HG02759 (cell line): Measurements from ENCODE around the gene SLC6A11.

Experiments
- ATAC-seq: cut with Tn5 transposase; IDR thresholded peaks from one replicate; pipeline ENCODE4 v1.9.1; 2021; ENCODE audit warnings: mild to moderate bottlenecking, moderate library complexity; ENCODE audit not compliant: unreplicated experiment

The SLC6A11 gene

GRCh38 chr3:10928407-10928960, 112.5 kb downstream of the SLC6A11 start:
- no peak for ATAC-seq

DNA sequence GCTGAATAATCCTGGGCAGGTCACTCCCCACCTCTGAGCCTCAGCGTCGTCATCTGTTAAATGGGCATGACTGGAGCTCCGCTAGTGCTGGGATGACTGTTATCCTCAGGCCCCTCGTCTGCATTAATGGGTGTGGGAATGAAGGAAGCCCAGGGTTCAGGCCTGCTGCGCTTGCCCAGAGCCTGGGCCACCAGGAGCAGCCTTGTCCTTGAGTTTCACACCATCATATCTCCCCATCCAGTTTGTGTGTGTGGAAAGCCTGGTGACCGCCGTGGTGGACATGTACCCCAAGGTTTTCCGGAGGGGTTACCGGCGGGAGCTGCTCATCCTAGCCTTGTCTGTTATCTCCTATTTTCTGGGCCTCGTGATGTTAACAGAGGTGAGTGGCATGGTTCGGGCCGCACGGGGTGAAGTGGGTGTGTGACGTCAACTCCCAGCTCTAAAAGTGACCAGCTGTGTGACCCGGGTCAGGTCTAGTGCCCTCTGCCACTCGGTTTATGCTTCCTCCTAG, 113.0 kb downstream of the SLC6A11 start:
- no peak for ATAC-seq

DNA sequence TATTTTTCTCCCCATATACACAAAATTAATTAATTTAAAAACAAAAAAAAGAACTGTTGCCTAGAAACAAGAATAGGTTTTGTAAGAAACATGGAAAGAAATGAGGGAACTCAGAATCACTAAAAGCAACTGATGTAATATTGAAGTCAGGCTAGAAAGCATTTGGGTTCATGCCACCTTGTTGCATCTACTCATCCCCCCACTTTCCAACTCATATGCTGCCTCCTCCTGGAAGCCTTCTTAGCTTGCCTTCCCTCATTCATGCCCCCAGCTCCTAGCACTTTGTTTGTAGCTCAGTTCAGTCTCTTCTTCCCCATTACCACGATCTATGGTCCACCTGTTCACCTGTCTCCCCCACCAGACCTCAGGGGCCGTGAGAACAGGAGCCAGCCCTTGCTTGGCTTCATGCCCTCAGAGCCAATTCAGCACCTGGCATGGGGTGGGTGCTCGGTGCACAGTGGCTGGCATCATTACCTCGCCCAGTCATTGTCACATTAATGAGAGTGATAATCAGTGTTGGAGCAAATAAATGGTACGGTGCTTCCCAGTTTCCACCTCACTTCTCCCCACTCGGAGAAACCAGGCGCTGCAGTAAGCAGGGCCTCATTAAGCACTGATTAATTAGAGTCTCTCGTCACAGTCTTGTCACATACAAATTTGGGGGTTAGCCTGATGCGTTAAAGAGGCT, 114.1 kb downstream of the SLC6A11 start:
- ATAC-seq: no peak

- no peak for ATAC-seq
These were observed 114.6 kb downstream of the SLC6A11 start for GRCh38 chr3:10930666-10931040.

GRCh38 chr3:10932596-10932995, 116.6 kb downstream of the SLC6A11 start:
- ATAC-seq: no peak

DNA sequence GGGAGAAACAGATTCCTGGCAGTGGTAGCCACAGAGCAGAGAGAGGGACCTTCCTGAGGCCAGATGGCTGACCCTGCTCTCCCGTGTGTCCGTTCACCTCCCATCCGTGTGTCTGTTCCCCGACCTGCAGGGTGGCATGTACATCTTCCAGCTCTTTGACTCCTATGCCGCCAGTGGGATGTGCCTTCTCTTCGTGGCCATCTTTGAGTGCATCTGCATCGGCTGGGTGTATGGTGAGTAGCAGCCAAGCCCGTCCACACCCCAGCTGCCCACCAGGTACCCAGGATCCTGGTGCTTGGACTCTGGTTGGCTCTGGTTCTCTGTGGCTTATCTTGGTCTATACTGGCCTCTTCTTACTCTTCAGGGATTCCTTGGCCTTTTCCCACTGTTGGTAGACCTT, 117.0 kb downstream of the SLC6A11 start:
- no peak for ATAC-seq

GRCh38 chr3:10933470-10933804, 117.4 kb downstream of the SLC6A11 start:
- ATAC-seq: no peak

DNA sequence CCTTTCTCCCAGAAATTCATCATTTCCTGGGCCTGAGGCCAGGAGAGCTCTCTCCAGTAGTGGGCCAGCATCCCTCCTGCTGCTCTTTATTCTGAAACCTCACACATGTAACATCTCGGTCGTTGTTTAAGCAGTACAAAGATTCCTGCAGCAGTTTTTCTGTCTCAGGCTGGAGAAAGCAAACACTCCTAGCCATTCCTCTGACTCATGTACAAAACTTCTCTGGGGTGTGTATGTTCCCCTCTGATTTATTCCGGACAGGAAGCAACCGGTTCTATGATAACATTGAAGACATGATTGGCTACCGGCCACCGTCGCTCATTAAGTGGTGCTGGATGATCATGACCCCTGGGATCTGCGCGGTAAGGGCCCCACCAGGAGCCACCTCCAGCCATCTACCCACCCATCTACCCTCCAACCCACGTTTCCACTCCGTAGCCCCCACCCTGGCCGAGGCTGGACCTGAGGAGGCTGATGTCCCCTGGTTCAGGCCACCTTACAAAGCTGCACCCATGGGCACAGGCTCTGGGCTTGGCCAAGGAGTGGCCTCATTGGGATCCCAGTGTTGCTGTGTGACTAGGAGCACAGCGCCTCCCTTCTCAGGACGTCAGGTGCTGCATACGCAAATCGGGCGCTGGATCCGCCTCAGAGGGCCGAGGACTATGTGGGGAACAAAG, 117.9 kb downstream of the SLC6A11 start:
- no peak for ATAC-seq

DNA sequence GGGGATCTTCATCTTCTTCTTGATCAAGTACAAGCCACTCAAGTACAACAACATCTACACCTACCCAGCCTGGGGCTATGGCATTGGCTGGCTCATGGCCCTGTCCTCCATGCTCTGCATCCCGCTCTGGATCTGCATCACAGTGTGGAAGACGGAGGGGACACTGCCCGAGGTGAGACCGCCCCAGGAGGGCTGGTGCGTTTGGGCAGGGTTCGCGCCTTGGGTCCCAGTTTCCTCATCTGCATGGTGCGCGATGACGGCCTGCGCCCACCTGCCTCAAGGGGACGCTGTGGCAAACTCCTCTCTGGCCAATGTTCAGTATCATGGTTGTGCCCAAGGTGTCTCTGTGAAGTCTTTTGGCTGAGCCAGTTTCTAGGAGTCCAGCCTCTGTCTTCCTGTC, 119.0 kb downstream of the SLC6A11 start:
- ATAC-seq: no peak

- no peak for ATAC-seq
These were observed 120.0 kb downstream of the SLC6A11 start for GRCh38 chr3:10935846-10936631.

DNA sequence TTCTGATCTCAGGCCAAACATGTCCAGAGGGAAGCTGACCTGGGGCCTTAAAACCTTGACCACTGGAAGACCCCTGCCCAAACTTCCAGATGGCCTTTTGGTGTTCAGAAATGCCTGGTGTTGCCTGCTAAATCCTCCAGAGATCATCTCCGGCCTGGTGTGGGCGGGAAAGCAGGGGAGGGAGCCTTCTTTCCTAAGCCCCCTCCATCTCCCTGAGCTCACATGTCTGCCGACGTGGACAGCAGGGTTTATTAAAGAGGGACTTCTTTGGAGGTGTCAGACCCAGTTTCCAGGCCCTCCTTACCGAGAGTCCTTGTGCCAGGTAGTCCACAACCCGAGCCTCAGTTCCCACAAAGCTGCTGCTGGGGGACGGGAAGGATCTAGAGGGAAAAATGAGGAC, 120.7 kb downstream of the SLC6A11 start:
- ATAC-seq: no peak

DNA sequence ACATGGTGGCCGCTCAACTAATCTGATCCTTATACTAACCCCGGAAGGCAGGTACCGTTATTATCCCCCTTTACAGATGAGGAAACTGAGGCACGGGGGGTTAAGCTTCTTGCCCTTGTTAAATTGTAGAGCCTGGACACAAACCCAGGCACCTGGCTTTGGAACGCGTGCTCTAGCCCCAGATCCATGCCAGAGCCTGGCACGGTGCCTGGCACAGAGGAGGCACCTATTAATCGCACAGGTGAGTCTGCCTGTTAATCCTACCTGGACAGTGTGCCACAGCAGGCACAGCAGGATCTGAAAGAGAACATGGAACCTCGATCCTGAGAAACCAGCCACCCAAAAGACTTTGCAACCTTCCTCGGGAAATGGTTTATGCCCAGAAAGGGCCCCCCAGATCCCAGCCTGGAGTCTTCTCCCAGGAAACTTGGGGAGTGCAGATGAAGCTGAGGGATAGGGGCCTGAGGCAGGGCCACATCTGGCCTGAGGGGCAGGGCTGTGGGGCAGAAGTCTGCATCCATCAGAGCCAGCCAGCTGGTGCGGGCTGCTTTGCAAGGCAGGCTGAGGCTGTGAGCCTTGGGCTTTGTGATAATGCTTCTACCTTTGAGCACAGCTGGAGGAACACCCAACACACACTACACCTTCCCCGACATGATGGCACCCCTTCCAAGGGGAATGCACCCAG, 121.3 kb downstream of the SLC6A11 start:
- ATAC-seq: no peak

GRCh38 chr3:10939556-10939955, 123.5 kb downstream of the SLC6A11 start:
- no peak for ATAC-seq

DNA sequence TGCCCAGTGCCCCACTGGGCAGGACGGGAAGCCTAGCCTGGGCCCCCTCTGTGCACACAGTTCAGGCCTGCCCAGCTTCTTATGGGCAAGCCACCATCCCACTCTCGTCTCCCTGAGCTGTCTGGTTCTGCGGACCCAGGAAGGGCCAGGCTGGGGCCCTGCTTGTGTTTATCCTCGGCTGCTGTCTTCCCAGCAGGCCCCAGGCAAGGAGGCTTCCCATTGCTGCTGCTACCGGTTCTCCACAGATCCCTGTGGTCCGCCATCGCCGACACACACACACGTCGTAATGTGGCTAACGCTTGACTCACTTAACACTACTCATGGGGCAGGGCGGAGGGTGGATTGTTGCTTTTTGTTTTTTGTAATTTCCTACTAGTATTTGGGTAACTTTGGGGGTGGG, 124.1 kb downstream of the SLC6A11 start:
- no peak for ATAC-seq

GRCh38 chr3:10941972-10942371, 125.9 kb downstream of the SLC6A11 start:
- ATAC-seq: no peak

GRCh38 chr3:10942690-10943205, 126.7 kb downstream of the SLC6A11 start:
- no peak for ATAC-seq

- no peak for ATAC-seq
These were observed 128.8 kb downstream of the SLC6A11 start for GRCh38 chr3:10944866-10945265.

- ATAC-seq: peak; percentile 54
These were observed 129.8 kb downstream of the SLC6A11 start for GRCh38 chr3:10945683-10946287.

- ATAC-seq: no peak
These were observed 130.5 kb downstream of the SLC6A11 start for GRCh38 chr3:10946526-10946925.

DNA sequence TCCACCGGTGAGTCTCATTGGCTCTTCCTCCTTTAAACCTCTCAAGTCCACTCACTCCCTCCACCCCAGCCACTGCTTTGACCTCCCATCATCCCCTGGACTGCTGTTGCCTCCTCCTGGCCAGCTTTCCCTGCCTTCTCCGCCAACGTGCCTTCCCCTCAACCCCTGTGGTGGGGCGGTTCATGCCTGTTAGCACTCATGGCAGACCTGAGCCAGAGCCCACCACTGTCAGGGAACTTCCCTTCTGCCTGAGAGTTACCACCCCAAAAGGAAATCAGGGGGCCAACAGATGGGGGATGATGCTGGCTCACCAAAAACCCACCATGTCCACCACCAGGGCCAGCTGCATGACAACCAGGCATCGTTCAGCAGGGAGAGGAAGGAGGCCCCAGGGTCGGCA, 132.3 kb downstream of the SLC6A11 start:
- no peak for ATAC-seq
